KOPT-K1 (cell line): ENCODE results near the gene HOXD10.
A peak's percentile ranks its signal among the peaks of the same experiment; 100 is the strongest.

ENCODE experiments used
- H3K27ac ChIP-seq: fragments of 200-600 bp; sonication (generic); 2 replicates; pipeline ENCODE4 v1.5.1; 2016; ENCODE audit warnings: antibody characterized with exemption, mild to moderate bottlenecking, low read depth, low read length; ENCODE audit not compliant: poor library complexity, severe bottlenecking
- H3K36me3 ChIP-seq: fragments of 200-600 bp; sonication (generic); 2 replicates; pipeline ENCODE4 v1.5.1; 2017; ENCODE audit warnings: antibody characterized with exemption, mild to moderate bottlenecking, low read length, moderate library complexity; ENCODE audit not compliant: insufficient read depth
- H3K9me3 ChIP-seq: fragments of 200-600 bp; sonication (generic); 2 replicates; pipeline ENCODE4 v1.5.1; 2017; ENCODE audit warnings: antibody characterized with exemption, low read length, mild to moderate bottlenecking; ENCODE audit not compliant: insufficient read depth, poor library complexity, severe bottlenecking

The HOXD10 gene

GRCh38 chr2:176088937-176089842 is 27.4 kb upstream of the HOXD10 start:
- Histone ChIP-seq H3K36me3 (no peaks in the 10 kb centered on the region), H3K9me3 (no peaks in the 10 kb centered on the region), H3K27ac (no peak overlapping the region)

DNA sequence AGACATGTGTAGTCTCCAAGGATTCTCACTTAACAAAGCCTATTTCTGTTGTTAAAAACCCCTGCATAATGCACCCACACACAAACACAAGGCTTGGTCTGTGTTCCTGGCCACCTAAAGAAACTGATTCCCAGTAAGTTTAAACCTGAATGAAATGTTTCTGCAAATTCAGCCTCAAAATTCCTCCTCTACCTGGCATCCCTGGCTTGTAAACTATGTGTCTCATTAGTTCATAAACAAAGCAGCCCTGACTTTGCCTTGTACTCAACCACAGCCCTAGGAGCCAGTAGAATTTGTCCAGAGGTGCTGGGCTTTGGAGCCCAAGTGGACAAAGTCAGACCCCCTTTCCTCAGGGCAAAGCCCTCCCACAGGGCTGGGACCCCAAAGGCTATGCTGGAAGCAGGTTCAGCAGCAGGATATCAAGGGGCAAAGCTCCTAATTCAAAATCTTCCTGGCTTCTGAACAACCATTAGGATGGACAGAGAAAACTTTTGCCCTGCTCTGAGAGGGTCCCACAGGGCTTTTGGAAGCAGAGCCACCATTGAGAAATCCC is 26.7 kb upstream of the HOXD10 start:
- Histone ChIP-seq H3K9me3 (no peaks in the 10 kb centered on the region), H3K36me3 (no peaks in the 10 kb centered on the region), H3K27ac (no peak overlapping the region)

DNA sequence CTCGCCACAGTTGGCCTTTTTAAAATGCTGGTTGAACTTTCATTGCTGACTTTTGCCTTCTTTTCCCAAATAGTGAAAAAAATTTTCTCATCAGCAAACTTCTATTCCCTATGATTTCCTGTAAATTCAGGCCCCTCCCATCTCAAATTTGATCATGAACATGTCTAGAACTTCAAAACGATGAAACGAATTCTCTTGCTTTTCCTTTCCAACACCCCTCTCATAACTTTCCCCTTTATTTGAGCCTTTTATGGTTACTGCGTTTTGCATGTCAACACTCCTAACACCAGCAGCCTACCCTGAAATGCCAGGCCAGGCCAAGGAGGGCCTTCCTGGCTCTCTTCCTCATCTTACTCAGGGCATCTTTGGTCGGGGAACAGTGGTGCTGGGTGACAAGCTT is 25.7 kb upstream of the HOXD10 start:
- H3K9me3 ChIP-seq, result no peaks in the 10 kb centered on the region
- H3K27ac ChIP-seq, result no peak overlapping the region
- no peaks in the 10 kb centered on the region for H3K36me3 ChIP-seq

DNA sequence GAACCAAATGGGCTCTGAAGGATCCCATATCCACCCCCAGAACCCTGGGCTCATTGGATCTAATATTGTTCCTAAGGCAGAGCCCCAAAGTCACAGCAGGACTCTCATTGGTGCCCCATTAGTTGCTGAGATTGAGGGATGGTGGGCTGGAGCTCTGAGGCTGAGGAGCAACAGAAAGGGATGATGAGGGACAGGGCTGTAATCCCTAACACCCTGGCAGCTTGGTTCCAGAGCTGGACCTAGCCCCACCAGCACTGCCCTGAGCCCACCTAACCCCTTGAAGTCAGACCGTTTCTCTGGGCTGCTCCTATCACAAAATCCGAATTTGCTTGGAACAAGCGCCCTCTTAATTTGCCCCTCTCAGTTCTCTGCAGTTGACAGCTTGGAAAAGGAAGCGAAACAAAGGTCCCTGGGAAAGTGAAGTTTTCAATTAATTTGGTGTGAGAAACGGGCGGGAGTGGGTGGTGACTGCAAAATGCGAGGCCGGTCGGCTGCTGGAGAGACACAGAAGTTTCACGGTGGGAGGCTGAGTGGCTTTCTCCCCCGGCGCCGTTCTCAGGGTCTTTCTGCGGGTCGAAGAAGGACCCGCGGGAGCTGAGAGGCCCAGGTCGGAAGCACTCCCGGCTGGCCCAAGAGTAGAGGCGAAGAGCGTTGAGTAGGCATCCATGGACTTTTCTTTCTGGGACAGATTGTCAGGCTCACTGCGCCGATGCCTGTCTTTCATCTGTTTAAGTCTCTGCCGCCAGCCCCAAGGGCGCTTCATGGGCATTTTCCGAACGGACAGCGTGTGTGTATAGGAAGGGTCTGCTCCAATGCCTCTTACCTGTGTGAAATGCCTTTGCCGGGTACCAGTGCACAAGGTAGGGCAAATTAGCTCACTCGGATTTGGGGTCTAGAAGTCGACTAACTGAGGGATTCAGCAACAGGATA is 25.0 kb upstream of the HOXD10 start:
- Histone ChIP-seq H3K9me3 (no peaks in the 10 kb centered on the region), H3K36me3 (no peaks in the 10 kb centered on the region), H3K27ac (no peak overlapping the region)

GRCh38 chr2:176092270-176093144 is 24.1 kb upstream of the HOXD10 start, which contains the start of gene HOXD13:
Gene HOXD13 (plus strand): TSS chr2:176092721. CDS start chr2:176092891, 170 bp downstream.
- H3K27ac ChIP-seq, result no peak within 1 kb of the TSS
- H3K36me3 ChIP-seq, result no peaks in the 10 kb centered on the region
- no peaks in the 10 kb centered on the region for H3K9me3 ChIP-seq

- Histone ChIP-seq H3K36me3 (no peaks in the 10 kb centered on the region), H3K9me3 (no peaks in the 10 kb centered on the region), H3K27ac (no peak overlapping the region)
Measured at GRCh38 chr2:176093145-176093897, 23.3 kb upstream of the HOXD10 start.

DNA sequence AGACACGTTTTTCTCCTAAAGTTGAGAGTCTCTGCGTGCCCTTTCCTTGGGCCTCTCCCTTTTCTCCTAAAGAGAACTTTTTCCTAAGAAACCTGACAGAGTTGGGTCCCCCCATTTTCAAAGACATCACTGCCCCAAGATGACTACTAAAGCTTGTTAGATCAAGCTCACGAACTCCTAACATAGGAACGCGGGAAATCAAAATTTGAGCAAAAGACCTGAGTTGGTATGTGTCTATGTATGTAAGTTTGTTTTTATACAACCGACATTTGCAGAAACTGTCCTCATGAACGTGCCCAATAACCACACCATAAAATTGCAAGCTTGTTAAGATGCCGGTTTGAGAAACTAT is 22.7 kb upstream of the HOXD10 start:
- Histone ChIP-seq H3K36me3 (no peaks in the 10 kb centered on the region), H3K9me3 (no peaks in the 10 kb centered on the region), H3K27ac (no peak overlapping the region)

- Histone ChIP-seq H3K9me3 (no peaks in the 10 kb centered on the region), H3K27ac (no peak overlapping the region), H3K36me3 (no peaks in the 10 kb centered on the region)
Measured at GRCh38 chr2:176094349-176094748, 22.2 kb upstream of the HOXD10 start.

GRCh38 chr2:176095421-176095820 is 21.2 kb upstream of the HOXD10 start:
- no peak overlapping the region for H3K27ac ChIP-seq
- no peaks in the 10 kb centered on the region for H3K9me3 ChIP-seq
- no peaks in the 10 kb centered on the region for H3K36me3 ChIP-seq

GRCh38 chr2:176096243-176096985 is 20.2 kb upstream of the HOXD10 start:
- Histone ChIP-seq H3K27ac (peak overlapping the region; percentile 10), H3K36me3 (no peaks in the 10 kb centered on the region), H3K9me3 (no peaks in the 10 kb centered on the region)

DNA sequence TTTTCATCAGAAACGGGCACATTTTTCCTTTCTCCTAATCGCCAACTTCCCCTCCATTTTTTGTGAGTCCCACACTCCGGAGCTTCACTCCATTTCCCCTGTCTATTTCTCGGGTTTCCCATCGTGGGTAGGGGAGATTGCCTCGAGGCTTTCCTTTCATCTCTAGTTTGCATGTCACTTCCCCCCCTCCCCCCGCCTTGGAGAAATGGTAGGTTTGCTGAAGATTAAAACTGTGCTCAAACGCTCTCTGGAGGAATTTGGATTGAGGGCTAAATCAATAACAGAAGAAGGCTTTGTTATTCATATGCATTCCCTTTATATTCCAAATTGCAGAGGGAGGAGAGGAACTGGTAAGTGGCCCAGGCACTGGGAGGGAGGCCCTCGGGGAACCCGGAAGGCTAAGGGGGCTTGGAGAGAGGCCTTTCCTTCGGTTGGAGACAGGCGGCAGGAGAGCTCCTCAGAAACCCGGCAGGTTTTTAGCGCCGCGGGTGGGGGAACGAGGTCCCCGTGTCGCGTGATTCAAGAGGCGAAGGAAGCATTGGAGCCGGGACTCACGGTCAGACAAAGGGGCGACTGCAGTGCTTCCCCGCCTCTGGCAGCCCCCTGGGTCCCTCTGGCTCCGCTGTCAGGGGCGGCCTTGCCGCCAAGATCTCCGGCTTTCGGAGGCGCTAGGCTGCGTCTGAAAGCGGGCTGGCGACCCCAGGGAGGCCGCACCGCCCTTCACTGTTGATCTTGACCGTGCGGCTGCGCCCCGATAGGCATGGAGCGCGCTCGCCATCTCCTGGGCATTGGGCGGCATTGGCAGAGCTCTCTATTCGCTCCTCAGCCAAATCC is 19.4 kb upstream of the HOXD10 start:
- H3K9me3 ChIP-seq, result no peaks in the 10 kb centered on the region
- H3K36me3 ChIP-seq, result no peaks in the 10 kb centered on the region
- H3K27ac ChIP-seq, result peak overlapping the region; percentile 10

GRCh38 chr2:176097820-176098365 is 18.7 kb upstream of the HOXD10 start:
- Histone ChIP-seq H3K27ac (no peak overlapping the region), H3K9me3 (no peaks in the 10 kb centered on the region), H3K36me3 (no peaks in the 10 kb centered on the region)
